Peyer's patch (tissue), 4 donors: ENCODE measurements around the gene MCUB. TPM values are rescaled to one million over a fixed set of nuclear protein-coding genes. Genes with fewer than 3 reads are reported as not detected.
"Not testable (repeated sequence)": the region's sequence is repeated elsewhere in the genome, so short reads cannot be mapped to it uniquely, and the experiment has no call there.

Experiments used
- DNase-seq, 3 donors: peaks; one replicate each; pipeline ENCODE4 v3.0.0-alpha.2; 2017 to 2019
- H3K27ac ChIP-seq, 4 donors: fragments of 200-600 bp; sonication (generic); one replicate each; pipeline ENCODE4 v1.5.1; 2016 to 2019
- H3K27me3 ChIP-seq, 2 donors: fragments of 200-600 bp; sonication (generic); one replicate each; pipeline ENCODE4 v1.5.1; 2019
- H3K36me3 ChIP-seq, 3 donors: fragments of 200-600 bp; sonication (generic); one replicate each; pipeline ENCODE4 v1.5.1; 2016 to 2019
- H3K4me1 ChIP-seq, 4 donors: fragments of 200-600 bp; sonication (generic); one replicate each; pipeline ENCODE4 v1.5.1; 2016 to 2019
- H3K4me3 ChIP-seq, 4 donors: fragments of 200-600 bp; sonication (generic); 1 replicate in 3 of 4; 2 replicates in 1 of 4; pipeline ENCODE4 v1.5.1; 2016 to 2019; ENCODE audit warnings: mild to moderate bottlenecking in 1 of 4
- H3K9me3 ChIP-seq, 4 donors: fragments of 200-600 bp; sonication (generic); one replicate each; pipeline ENCODE4 v1.5.1; 2016 to 2019; ENCODE audit warnings: mild to moderate bottlenecking in 1 of 4
- CTCF ChIP-seq, 6 experiments: fragments of 450-650 bp in 4 of 6; fragments of 200-600 bp in 2 of 6; sonication (generic) in 1 of 6; IDR thresholded peaks; one replicate each; pipeline ENCODE4 v1.5.1; 2017 to 2019; ENCODE audit warnings: antibody characterized with exemption in 6 of 6, mild to moderate bottlenecking in 3 of 6, moderate library complexity in 1 of 6
- POLR2A ChIP-seq, 2 donors: fragments of 450-650 bp; IDR thresholded peaks; one replicate each; pipeline ENCODE4 v1.5.1; 2017; ENCODE audit warnings: antibody characterized with exemption in 2 of 2, mild to moderate bottlenecking in 2 of 2, moderate library complexity in 2 of 2
- total RNA-seq, 4 donors: library from RNA; depleted of rRNA; stranded (reverse); fragments of >200 nt; gene quantifications; one replicate each; pipeline ENCODE4 v1.1.0, GENCODE V29; 2016

MCUB gene
- total RNA-seq, 4 donors from 2014 or later = 3.8 to 22.3 (median 5.5) TPM

DNA sequence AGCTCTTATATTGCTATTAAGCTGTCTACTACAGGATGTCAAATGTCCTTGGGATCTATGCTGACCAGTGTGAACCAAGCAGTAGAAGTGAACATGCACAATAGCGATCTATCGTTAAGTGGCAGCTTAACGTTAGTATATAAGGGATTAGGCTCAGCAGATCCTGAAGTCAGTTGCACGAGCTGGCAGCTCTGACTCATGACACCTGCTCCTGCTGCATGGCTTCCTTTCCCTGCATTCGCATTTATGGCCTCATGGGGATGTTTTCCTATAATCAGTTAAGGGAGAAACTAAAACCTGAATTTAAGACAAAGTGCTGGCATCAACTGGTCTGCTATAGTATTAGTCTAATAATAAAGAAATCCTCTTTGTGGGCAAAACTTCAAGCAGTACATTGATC lies 12.7 kb upstream of the MCUB start:
- H3K9me3 ChIP-seq = no peaks in the 10 kb centered on the region
- no peaks in the 10 kb centered on the region for H3K4me1 ChIP-seq
- no peaks in the 10 kb centered on the region for H3K27me3 ChIP-seq
- no peak overlapping the region for H3K4me3 ChIP-seq
- DNase-seq = no peak
- H3K36me3 ChIP-seq = peaks cover 0 to 16% (median 0%) of the 10 kb centered on the region in 3 donors
- H3K27ac ChIP-seq = no peak overlapping the region
- TF ChIP-seq CTCF (IDR thresholded peaks at IDR 0.05) = no peak

GRCh38 chr4:109548655-109549054 lies 11.4 kb upstream of the MCUB start:
- H3K27ac ChIP-seq = no peak overlapping the region
- no peaks in the 10 kb centered on the region for H3K4me1 ChIP-seq
- DNase-seq = no peak

DNA sequence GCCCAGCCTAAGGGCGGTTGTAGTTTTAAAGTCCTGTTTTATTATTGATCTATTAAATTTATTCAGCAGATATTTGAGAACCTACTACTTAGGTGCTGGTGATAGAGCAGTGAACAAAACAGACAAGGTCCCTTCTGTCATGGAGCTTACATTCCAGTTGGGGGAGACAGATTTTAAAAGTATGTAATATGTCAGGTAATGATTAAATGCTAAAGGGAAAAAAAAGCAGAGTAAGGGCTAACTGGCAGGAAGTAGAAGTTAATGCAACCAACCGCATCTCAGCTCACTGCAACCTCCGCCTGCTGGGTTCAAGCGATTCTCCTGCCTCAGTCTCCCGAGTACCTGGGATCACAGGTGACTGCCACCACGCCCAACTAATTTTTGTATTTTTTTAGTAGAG lies 7.8 kb upstream of the MCUB start:
- no peak for DNase-seq
- Histone ChIP-seq H3K27ac (no peak overlapping the region), H3K4me1 (no peaks in the 10 kb centered on the region), H3K4me3 (no peak overlapping the region), H3K27me3 (no peaks in the 10 kb centered on the region), H3K9me3 (no peaks in the 10 kb centered on the region), H3K36me3 (no peaks in the 10 kb centered on the region)
- TF ChIP-seq POLR2A (IDR thresholded peaks at IDR 0.05) (no peak), CTCF (IDR thresholded peaks at IDR 0.05) (no peak)

More at GRCh38 chr4:109548655-109549054, 11.4 kb upstream of the MCUB start:
- Histone ChIP-seq H3K9me3 (no peaks in the 10 kb centered on the region), H3K4me3 (no peak overlapping the region), H3K36me3 (peaks cover 0 to 15% (median 0%) of the 10 kb centered on the region in 3 donors), H3K27me3 (no peaks in the 10 kb centered on the region)
- TF ChIP-seq CTCF (IDR thresholded peaks at IDR 0.05) = no peak
- TF ChIP-seq POLR2A (IDR thresholded peaks at IDR 0.05) = no peak

GRCh38 chr4:109553130-109553529 lies 6.9 kb upstream of the MCUB start:
- no peak for TF ChIP-seq POLR2A (IDR thresholded peaks at IDR 0.05)
- TF ChIP-seq CTCF (IDR thresholded peaks at IDR 0.05) = no peak
- no peaks in the 10 kb centered on the region for H3K9me3 ChIP-seq
- no peak overlapping the region for H3K27ac ChIP-seq
- H3K27me3 ChIP-seq = no peaks in the 10 kb centered on the region
- DNase-seq = no peak
- no peak overlapping the region for H3K4me3 ChIP-seq
- H3K36me3 ChIP-seq = no peaks in the 10 kb centered on the region
- H3K4me1 ChIP-seq = no peaks in the 10 kb centered on the region

GRCh38 chr4:109554971-109555370 lies 5.1 kb upstream of the MCUB start:
- no peak for DNase-seq
- TF ChIP-seq CTCF (IDR thresholded peaks at IDR 0.05) (no peak), POLR2A (IDR thresholded peaks at IDR 0.05) (no peak)

DNA sequence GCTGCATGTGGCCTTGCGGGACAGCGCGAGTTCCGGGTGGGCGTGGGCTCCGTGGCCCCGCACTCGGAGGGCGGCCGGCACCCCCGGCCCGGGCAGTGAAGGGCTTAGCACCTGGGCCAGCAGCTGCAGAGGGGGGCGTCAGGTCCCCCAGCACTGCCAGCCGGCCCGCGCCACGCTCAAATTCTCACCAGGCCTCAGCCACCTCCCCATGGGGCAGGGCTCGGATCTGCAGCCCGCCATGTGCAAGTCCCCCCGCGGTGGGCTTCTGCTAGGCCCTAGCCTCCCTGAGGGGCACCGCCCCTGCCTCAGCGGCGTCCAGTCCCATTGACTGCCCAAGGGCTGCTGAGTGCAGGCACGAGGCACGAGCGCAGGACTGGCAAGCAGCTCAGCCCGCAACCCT lies 2.6 kb upstream of the MCUB start:
- Histone ChIP-seq H3K4me3 (no peak overlapping the region), H3K27ac (no peak overlapping the region), H3K27me3 (no peaks in the 10 kb centered on the region), H3K4me1 (peaks cover 0 to 9% (median 0%) of the 10 kb centered on the region in 4 donors), H3K9me3 (no peaks in the 10 kb centered on the region), H3K36me3 (no peaks in the 10 kb centered on the region)
- DNase-seq = no peak
- TF ChIP-seq POLR2A (IDR thresholded peaks at IDR 0.05) (no peak), CTCF (IDR thresholded peaks at IDR 0.05) (no peak)

More at GRCh38 chr4:109554971-109555370, 5.1 kb upstream of the MCUB start:
- no peak overlapping the region for H3K27ac ChIP-seq
- no peaks in the 10 kb centered on the region for H3K27me3 ChIP-seq
- H3K36me3 ChIP-seq = no peaks in the 10 kb centered on the region
- no peak overlapping the region for H3K4me3 ChIP-seq
- no peaks in the 10 kb centered on the region for H3K9me3 ChIP-seq
- no peaks in the 10 kb centered on the region for H3K4me1 ChIP-seq

DNA sequence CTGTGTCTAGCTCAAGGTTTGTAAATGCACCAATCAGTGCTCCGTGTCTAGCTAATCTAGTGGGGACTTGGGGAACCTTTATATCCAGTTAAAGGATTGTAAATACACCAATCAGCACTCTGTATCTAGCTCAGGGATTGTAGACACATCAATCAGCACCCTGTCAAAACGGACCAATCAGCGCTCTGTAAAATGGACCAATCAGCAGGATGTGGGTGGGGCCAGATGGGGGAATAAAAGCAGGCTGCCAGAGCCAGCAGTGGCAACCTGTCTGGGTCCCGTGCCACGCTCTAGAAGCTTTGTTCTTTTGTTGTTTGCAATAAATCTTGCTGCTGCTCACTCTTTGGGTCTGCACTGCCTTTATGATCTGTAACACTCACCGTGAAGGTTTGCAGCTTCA lies 2.0 kb upstream of the MCUB start:
- H3K27me3 ChIP-seq, H3K4me1 ChIP-seq, H3K9me3 ChIP-seq, H3K4me3 ChIP-seq, DNase-seq, H3K36me3 ChIP-seq, H3K27ac ChIP-seq: not testable (repeated sequence)
